Activated naive CD8-positive, alpha-beta T cell treated with anti-CD3 and anti-CD28 coated beads, Interleukin-2, amount 10 ng/mL, durations not matched to agents 7 days and 5 days (primary cell): ENCODE data around the gene WDFY4. TPM values are rescaled to one million over a fixed set of nuclear protein-coding genes. Genes with fewer than 3 reads are reported as not detected.
A peak's percentile ranks its signal among the peaks of the same experiment; 100 is the strongest.

Source experiments
- ATAC-seq: fragments of 150-1000 bp; cut with Tn5 transposase; one replicate; pipeline ENCODE4 v1.10.0; 2021; ENCODE audit warnings: low read depth, moderate library complexity
- POLR2A ChIA-PET: fragments of 350-600 bp; sonication (Branson Sonifier 250); formaldehyde crosslinking; loops from one replicate; lab custom pipeline; 2021; ENCODE audit warnings: antibody characterized with exemption; lab: Charles Lee
- DNase-seq: peaks from one replicate; pipeline ENCODE4 v3.0.0; 2021
- H3K27ac Mint-ChIP-seq: one replicate; pipeline ENCODE4 v1.8.0; 2022; ENCODE audit warnings: mild to moderate bottlenecking, mixed read lengths
- H3K27me3 Mint-ChIP-seq: one replicate; pipeline ENCODE4 v1.8.0; 2022; ENCODE audit warnings: mild to moderate bottlenecking, moderate library complexity, mixed read lengths
- H3K36me3 Mint-ChIP-seq: one replicate; pipeline ENCODE4 v1.8.0; 2021; ENCODE audit warnings: mild to moderate bottlenecking, mixed read lengths
- H3K4me1 Mint-ChIP-seq: one replicate; pipeline ENCODE4 v1.8.0; 2021; ENCODE audit warnings: mixed read lengths
- H3K4me3 Mint-ChIP-seq: one replicate; pipeline ENCODE4 v1.8.0; 2022; ENCODE audit warnings: mild to moderate bottlenecking, moderate library complexity, mixed read lengths
- H3K9me3 Mint-ChIP-seq: one replicate; pipeline ENCODE4 v1.8.0; 2021; ENCODE audit warnings: mixed read lengths
- total RNA-seq, 2 experiments: library from RNA; stranded (reverse); gene quantifications; one replicate each; pipeline ENCODE4 v1.2.3, GENCODE V29; 2021

WDFY4 gene
- total RNA-seq, 2 experiments from 2014 or later, result 1.5 to 2.4 TPM

GRCh38 chr10:48801001-48801421 is 116.3 kb downstream of the WDFY4 start:
- no peak for DNase-seq
- POLR2A ChIA-PET, result interaction anchor here (3.7 kb wide), 1 partner anchor 8 kb away, joined by 18 read pairs; no protein-coding TSS in a partner anchor
- ATAC-seq, result no peak
- H3K4me1 Mint-ChIP-seq, result peaks cover 62% of the 10 kb centered on the region
- peaks cover 3% of the 10 kb centered on the region for H3K9me3 Mint-ChIP-seq
- peaks cover 8% of the 10 kb centered on the region for H3K36me3 Mint-ChIP-seq
- H3K27me3 Mint-ChIP-seq, result no peaks in the 10 kb centered on the region
- H3K27ac Mint-ChIP-seq, result peak overlapping the region; percentile 92
- peak overlapping the region; percentile 61 for H3K4me3 Mint-ChIP-seq

- Mint-ChIP-seq H3K9me3 (peaks cover 3% of the 10 kb centered on the region), H3K27ac (peak overlapping the region; percentile 92), H3K36me3 (peaks cover 8% of the 10 kb centered on the region), H3K4me3 (peak overlapping the region; percentile 30), H3K4me1 (peaks cover 74% of the 10 kb centered on the region), H3K27me3 (no peaks in the 10 kb centered on the region)
- POLR2A ChIA-PET, result interaction anchor here (3.7 kb wide), 1 partner anchor 10 kb away, joined by 18 read pairs; no protein-coding TSS in a partner anchor
- no peak for DNase-seq
- peak; percentile 29 for ATAC-seq
These were observed 118.0 kb downstream of the WDFY4 start for GRCh38 chr10:48802611-48803071.

- DNase-seq (no peak), ATAC-seq (peak; percentile 19)
- Mint-ChIP-seq H3K9me3 (peaks cover 3% of the 10 kb centered on the region), H3K36me3 (peaks cover 8% of the 10 kb centered on the region), H3K27me3 (no peaks in the 10 kb centered on the region), H3K27ac (peak overlapping the region; percentile 85), H3K4me1 (peaks cover 76% of the 10 kb centered on the region), H3K4me3 (peak overlapping the region; percentile 69)
- POLR2A ChIA-PET, result interaction anchor here (0.7 to 3.7 kb wide), 3 partner anchors 8 to 14 kb away, joined by 3 to 18 read pairs (median 3); no protein-coding TSS in a partner anchor
These were observed 119.3 kb downstream of the WDFY4 start for GRCh38 chr10:48803801-48804584.

GRCh38 chr10:48804740-48805182 is 120.1 kb downstream of the WDFY4 start:
- DNase-seq, result no peak
- peaks cover 73% of the 10 kb centered on the region for H3K4me1 Mint-ChIP-seq
- H3K4me3 Mint-ChIP-seq, result peak overlapping the region; percentile 69
- peaks cover 3% of the 10 kb centered on the region for H3K9me3 Mint-ChIP-seq
- ATAC-seq, result peak; percentile 39
- no peaks in the 10 kb centered on the region for H3K27me3 Mint-ChIP-seq
- H3K36me3 Mint-ChIP-seq, result peaks cover 8% of the 10 kb centered on the region
- peak overlapping the region; percentile 85 for H3K27ac Mint-ChIP-seq
- POLR2A ChIA-PET, result interaction anchor here (0.7 to 3.7 kb wide), 3 partner anchors 12 to 13 kb away, joined by 3 to 18 read pairs (median 4); no protein-coding TSS in a partner anchor

GRCh38 chr10:48805411-48805810 is 120.7 kb downstream of the WDFY4 start:
- Mint-ChIP-seq H3K4me3 (peak overlapping the region; percentile 69), H3K4me1 (peaks cover 68% of the 10 kb centered on the region), H3K27me3 (no peaks in the 10 kb centered on the region), H3K9me3 (no peaks in the 10 kb centered on the region), H3K36me3 (peaks cover 3% of the 10 kb centered on the region), H3K27ac (peak overlapping the region; percentile 85)
- no peak for ATAC-seq
- no peak for DNase-seq
- POLR2A ChIA-PET, result interaction anchor here (0.8 kb wide), 1 partner anchor 13 kb away, joined by 4 read pairs; no protein-coding TSS in a partner anchor

GRCh38 chr10:48805848-48806247 is 121.2 kb downstream of the WDFY4 start:
- peak; percentile 41 for ATAC-seq
- peak overlapping the region; percentile 59 for H3K4me3 Mint-ChIP-seq
- H3K36me3 Mint-ChIP-seq, result peaks cover 3% of the 10 kb centered on the region
- H3K9me3 Mint-ChIP-seq, result no peaks in the 10 kb centered on the region
- peak overlapping the region; percentile 83 for H3K27ac Mint-ChIP-seq
- H3K27me3 Mint-ChIP-seq, result no peaks in the 10 kb centered on the region
- peaks cover 65% of the 10 kb centered on the region for H3K4me1 Mint-ChIP-seq
- POLR2A ChIA-PET, result no interaction called here
- DNase-seq, result no peak

- Mint-ChIP-seq H3K27ac (peak overlapping the region; percentile 83), H3K36me3 (peaks cover 4% of the 10 kb centered on the region), H3K4me1 (peaks cover 60% of the 10 kb centered on the region), H3K4me3 (peak overlapping the region; percentile 59), H3K27me3 (no peaks in the 10 kb centered on the region), H3K9me3 (no peaks in the 10 kb centered on the region)
- POLR2A ChIA-PET, result no interaction called here
- ATAC-seq (no peak), DNase-seq (no peak)
These were observed 121.7 kb downstream of the WDFY4 start for GRCh38 chr10:48806342-48806741.

- ATAC-seq, result peak; percentile 34
- Mint-ChIP-seq H3K36me3 (peaks cover 3% of the 10 kb centered on the region), H3K4me3 (no peak overlapping the region), H3K9me3 (no peaks in the 10 kb centered on the region), H3K27me3 (peaks cover 3% of the 10 kb centered on the region), H3K4me1 (peaks cover 47% of the 10 kb centered on the region), H3K27ac (peak overlapping the region; percentile 44)
- POLR2A ChIA-PET, result no interaction called here
- DNase-seq, result no peak
These were observed 123.3 kb downstream of the WDFY4 start for GRCh38 chr10:48807791-48808470.

GRCh38 chr10:48809261-48809660 is 124.6 kb downstream of the WDFY4 start:
- POLR2A ChIA-PET, result no interaction called here
- peaks cover 35% of the 10 kb centered on the region for H3K4me1 Mint-ChIP-seq
- H3K4me3 Mint-ChIP-seq, result no peak overlapping the region
- H3K36me3 Mint-ChIP-seq, result peaks cover 3% of the 10 kb centered on the region
- no peak overlapping the region for H3K27ac Mint-ChIP-seq
- DNase-seq (no peak), ATAC-seq (no peak)
- peaks cover 3% of the 10 kb centered on the region for H3K27me3 Mint-ChIP-seq
- H3K9me3 Mint-ChIP-seq, result no peaks in the 10 kb centered on the region

GRCh38 chr10:48811461-48811860 is 126.8 kb downstream of the WDFY4 start:
- Mint-ChIP-seq H3K27me3 (peaks cover 7% of the 10 kb centered on the region), H3K36me3 (peaks cover 5% of the 10 kb centered on the region), H3K27ac (peak overlapping the region; percentile 10), H3K4me1 (peaks cover 14% of the 10 kb centered on the region), H3K4me3 (no peak overlapping the region), H3K9me3 (no peaks in the 10 kb centered on the region)
- POLR2A ChIA-PET, result no interaction called here
- no peak for DNase-seq
- no peak for ATAC-seq

GRCh38 chr10:48811917-48812316 is 127.2 kb downstream of the WDFY4 start:
- POLR2A ChIA-PET, result interaction anchor here (1.0 kb wide), 1 partner anchor 8 kb away, joined by 3 read pairs; no protein-coding TSS in a partner anchor
- peaks cover 11% of the 10 kb centered on the region for H3K4me1 Mint-ChIP-seq
- DNase-seq, result no peak
- H3K27me3 Mint-ChIP-seq, result peaks cover 7% of the 10 kb centered on the region
- no peak for ATAC-seq
- H3K4me3 Mint-ChIP-seq, result no peak overlapping the region
- peak overlapping the region; percentile 10 for H3K27ac Mint-ChIP-seq
- no peaks in the 10 kb centered on the region for H3K9me3 Mint-ChIP-seq
- H3K36me3 Mint-ChIP-seq, result peaks cover 5% of the 10 kb centered on the region

GRCh38 chr10:48813291-48813690 is 128.6 kb downstream of the WDFY4 start:
- no peak overlapping the region for H3K27ac Mint-ChIP-seq
- POLR2A ChIA-PET, result no interaction called here
- peaks cover 5% of the 10 kb centered on the region for H3K36me3 Mint-ChIP-seq
- no peak overlapping the region for H3K4me3 Mint-ChIP-seq
- ATAC-seq, result no peak
- H3K9me3 Mint-ChIP-seq, result no peaks in the 10 kb centered on the region
- H3K27me3 Mint-ChIP-seq, result peaks cover 7% of the 10 kb centered on the region
- H3K4me1 Mint-ChIP-seq, result peaks cover 7% of the 10 kb centered on the region
- no peak for DNase-seq

- H3K36me3 Mint-ChIP-seq, result peaks cover 5% of the 10 kb centered on the region
- no peak overlapping the region for H3K27ac Mint-ChIP-seq
- peaks cover 7% of the 10 kb centered on the region for H3K4me1 Mint-ChIP-seq
- H3K9me3 Mint-ChIP-seq, result no peaks in the 10 kb centered on the region
- ATAC-seq (no peak), DNase-seq (no peak)
- no peak overlapping the region for H3K4me3 Mint-ChIP-seq
- POLR2A ChIA-PET, result no interaction called here
- H3K27me3 Mint-ChIP-seq, result peaks cover 7% of the 10 kb centered on the region
These were observed 129.2 kb downstream of the WDFY4 start for GRCh38 chr10:48813825-48814224.
